Measurements from ENCODE around the gene B9D1. TPM values are rescaled to one million over a fixed set of nuclear protein-coding genes. Genes with fewer than 3 reads are reported as not detected.

Gene B9D1
- total and polyA plus RNA-seq, 12 donors: 5.3 to 18.8 (median 10.4) TPM

GRCh38 chr17:19370493-19370960 lies 8.0 kb upstream of the B9D1 start:
- TF ChIP-seq CTCF (IDR thresholded peaks at IDR 0.05): no peak
- H3K27ac ChIP-seq: peak overlapping the region; percentile 0 to 82 (median 64)
- peaks cover 4 to 51% (median 19%) of the 10 kb centered on the region in 9 donors for H3K4me1 ChIP-seq
- WGBS, 2 donors: 46 to 62% methylated on average over 7 of the region's 7 CpGs
- peak; percentile 62 to 70 for DNase-seq
- H3K4me3 ChIP-seq: no peak overlapping the region
- H3K36me3 ChIP-seq: peaks cover 0 to 8% (median 0%) of the 10 kb centered on the region in 9 donors
- intact Hi-C loops (cut with DNase I): no loop called here
- no peaks in the 10 kb centered on the region for H3K9me3 ChIP-seq
- H3K27me3 ChIP-seq: no peaks in the 10 kb centered on the region
- peak; percentile 60 to 91 (median 79) for ATAC-seq

- no peaks in the 10 kb centered on the region for H3K9me3 ChIP-seq
- H3K4me1 ChIP-seq: peaks cover 4 to 51% (median 19%) of the 10 kb centered on the region in 9 donors
- 52 to 71% methylated on average over 12 of the region's 12 CpGs for WGBS, 2 donors
- H3K36me3 ChIP-seq: peaks cover 0 to 8% (median 0%) of the 10 kb centered on the region in 9 donors
- DNase-seq: peak in 1 of 2 donors; percentile 54
- H3K27ac ChIP-seq: peak overlapping the region; percentile 0 to 82 (median 64)
- peak; percentile 39 to 83 (median 66) for ATAC-seq
- TF ChIP-seq CTCF (IDR thresholded peaks at IDR 0.05): no peak
- H3K27me3 ChIP-seq: no peaks in the 10 kb centered on the region
- intact Hi-C loops (cut with DNase I): loop anchor here in 6 of 10 donors (5.0 to 10.0 kb wide), 5 partner anchors 37 to 397 kb away; no protein-coding TSS in a partner anchor
- H3K4me3 ChIP-seq: no peak overlapping the region
Observed at GRCh38 chr17:19369846-19370492, 7.4 kb upstream of the B9D1 start.

- 93 to 95% methylated on average over 16 of the region's 16 CpGs for WGBS, 2 donors
- intact Hi-C loops (cut with DNase I): loop anchor here in 6 of 10 donors (5.0 to 10.0 kb wide), 5 partner anchors 38 to 398 kb away; no protein-coding TSS in a partner anchor
- TF ChIP-seq CTCF (IDR thresholded peaks at IDR 0.05): no peak
Observed at GRCh38 chr17:19369107-19369778, 6.7 kb upstream of the B9D1 start.

GRCh38 chr17:19368229-19368628 lies 5.7 kb upstream of the B9D1 start:
- Histone ChIP-seq H3K4me1 (peaks cover 4 to 52% (median 20%) of the 10 kb centered on the region in 9 donors), H3K4me3 (no peak overlapping the region), H3K27me3 (no peaks in the 10 kb centered on the region), H3K36me3 (no peaks in the 10 kb centered on the region), H3K27ac (peak overlapping the region in 1 of 10 donors; percentile 5), H3K9me3 (no peaks in the 10 kb centered on the region)
- 78 to 80% methylated on average over 4 of the region's 4 CpGs for WGBS, 2 donors
- intact Hi-C loops (cut with DNase I): loop anchor here in 6 of 10 donors (5.0 to 10.0 kb wide), 5 partner anchors 39 to 399 kb away; no protein-coding TSS in a partner anchor
- no peak for ATAC-seq
- DNase-seq: no peak
- no peak for TF ChIP-seq CTCF (IDR thresholded peaks at IDR 0.05)

More at GRCh38 chr17:19369107-19369778, 6.7 kb upstream of the B9D1 start:
- Histone ChIP-seq H3K27me3 (no peaks in the 10 kb centered on the region), H3K27ac (peak overlapping the region in 6 of 10 donors; percentile 27 to 82 (median 56)), H3K4me1 (peaks cover 4 to 51% (median 19%) of the 10 kb centered on the region in 9 donors), H3K9me3 (no peaks in the 10 kb centered on the region), H3K4me3 (no peak overlapping the region), H3K36me3 (peaks cover 0 to 6% (median 0%) of the 10 kb centered on the region in 9 donors)
- DNase-seq (no peak), ATAC-seq (no peak)
